B cell (primary cell): ENCODE measurements around the gene APOH. TPM values are rescaled to one million over a fixed set of nuclear protein-coding genes. Genes with fewer than 3 reads are reported as not detected.

ENCODE experiments used
- ATAC-seq: fragments of 200-7000 bp; cut with Tn5 transposase; one replicate; pipeline ENCODE4 v1.10.0; 2021; ENCODE audit warnings: low read depth, mild to moderate bottlenecking, moderate number of reproducible peaks, moderate library complexity
- CTCF ChIA-PET: fragments of 350-600 bp; sonication (Branson Sonifier 250); formaldehyde crosslinking; loops from one replicate; lab custom pipeline; 2021; ENCODE audit warnings: antibody characterized with exemption, inconsistent platforms; lab: Charles Lee
- POLR2A ChIA-PET: fragments of 350-600 bp; sonication (Branson Sonifier 250); formaldehyde crosslinking; loops from one replicate; lab custom pipeline; 2021; ENCODE audit warnings: antibody characterized with exemption; lab: Charles Lee
- DNase-seq: peaks from one replicate; pipeline ENCODE4 v3.0.0; 2013
- H2AFZ ChIP-seq: 2 replicates; pipeline ENCODE4 v1.6.1; 2012; ENCODE audit warnings: mild to moderate bottlenecking, low read depth, low read length; ENCODE audit not compliant: insufficient read depth, poor library complexity, severe bottlenecking
- H3K27ac ChIP-seq, 2 donors: 1 replicate in 1 of 2; 2 replicates in 1 of 2; pipeline ENCODE4 v1.5.1; 2012 to 2013; ENCODE audit warnings: low read length in 2 of 2, mild to moderate bottlenecking in 2 of 2, moderate library complexity in 1 of 2
- H3K27me3 ChIP-seq, 4 experiments: fragments of 200-600 bp in 1 of 4; sonication (generic) in 1 of 4; replicated peaks in 1 of 4; 1 replicate in 2 of 4; 2 replicates in 2 of 4; pipeline versions ENCODE4 v1.6.1 to v1.7.0; 2013 to 2016; ENCODE audit warnings: low read length in 3 of 4, mild to moderate bottlenecking in 2 of 4, mixed read lengths in 1 of 4, moderate library complexity in 1 of 4; ENCODE audit not compliant: insufficient read depth in 4 of 4, control insufficient read depth in 3 of 4; ENCODE audit errors: control extremely low read depth in 1 of 4
- H3K36me3 ChIP-seq, 2 experiments: replicated peaks in 1 of 2; 1 replicate in 1 of 2; 2 replicates in 1 of 2; pipeline versions ENCODE4 v1.6.1 to v1.7.1; 2013; ENCODE audit warnings: low read length in 1 of 2; ENCODE audit not compliant: insufficient read depth in 2 of 2, control insufficient read depth in 1 of 2; ENCODE audit errors: control extremely low read depth in 1 of 2, extremely low read depth in 1 of 2
- H3K4me1 ChIP-seq, 2 donors: fragments of 200-600 bp in 1 of 2; sonication (generic) in 1 of 2; 1 replicate in 1 of 2; 2 replicates in 1 of 2; pipeline versions ENCODE4 v1.5.1 to v1.6.1; 2013 to 2017; ENCODE audit warnings: low read length in 2 of 2; ENCODE audit not compliant: control insufficient read depth in 2 of 2, insufficient read depth in 2 of 2
- H3K4me2 ChIP-seq: replicated peaks from 2 replicates; pipeline ENCODE3; 2012; ENCODE audit warnings: mild to moderate bottlenecking, low read depth, low read length; ENCODE audit not compliant: poor library complexity, severe bottlenecking
- H3K4me3 ChIP-seq, 5 experiments: fragments of 200-600 bp in 1 of 5; sonication (generic) in 1 of 5; 1 replicate in 3 of 5; 2 replicates in 2 of 5; pipeline versions ENCODE4 v1.5.1 to v1.7.0; 2011 to 2016; ENCODE audit warnings: low read length in 4 of 5, mild to moderate bottlenecking in 4 of 5, low read depth in 2 of 5, control low read depth in 1 of 5, moderate library complexity in 1 of 5; ENCODE audit not compliant: insufficient read depth in 1 of 5; ENCODE audit errors: control extremely low read depth in 1 of 5, extremely low read depth in 1 of 5
- H3K79me2 ChIP-seq: fragments of 200-600 bp; sonication (generic); one replicate; pipeline ENCODE4 v1.6.0; 2016; ENCODE audit warnings: low read length; ENCODE audit not compliant: control insufficient read depth, insufficient read depth
- H3K9ac ChIP-seq: fragments of 200-600 bp; sonication (generic); 2 replicates; pipeline ENCODE4 v1.6.1; 2017; ENCODE audit warnings: mild to moderate bottlenecking, low read length, moderate library complexity
- H3K9me3 ChIP-seq, 3 donors: one replicate each; pipeline versions ENCODE4 v1.6.1 to v1.7.1; 2013; ENCODE audit warnings: low read length in 2 of 3; ENCODE audit not compliant: control insufficient read depth in 2 of 3, insufficient read depth in 1 of 3; ENCODE audit errors: control extremely low read depth in 1 of 3
- H4K20me1 ChIP-seq: 2 replicates; pipeline ENCODE4 v1.6.0; 2012; ENCODE audit warnings: mild to moderate bottlenecking, low read length; ENCODE audit not compliant: insufficient read depth, control insufficient read depth, poor library complexity, severe bottlenecking
- H3K27ac Mint-ChIP-seq: one replicate; pipeline ENCODE4 v1.8.0; 2021; ENCODE audit warnings: mixed read lengths
- H3K27me3 Mint-ChIP-seq: one replicate; pipeline ENCODE4 v1.8.0; 2021; ENCODE audit warnings: mixed read lengths
- H3K4me1 Mint-ChIP-seq: one replicate; pipeline ENCODE4 v1.8.0; 2021; ENCODE audit warnings: mixed read lengths
- H3K4me3 Mint-ChIP-seq: one replicate; pipeline ENCODE4 v1.8.0; 2021; ENCODE audit warnings: mixed read lengths
- H3K9me3 Mint-ChIP-seq: one replicate; pipeline ENCODE4 v1.8.0; 2022; ENCODE audit warnings: mixed read lengths; ENCODE audit not compliant: insufficient read depth
- CTCF ChIP-seq: fragments of 200-600 bp; IDR thresholded peaks from one replicate; pipeline ENCODE4 v1.8.0; 2022; ENCODE audit warnings: antibody characterized with exemption, mild to moderate bottlenecking
- EZH2 ChIP-seq: IDR thresholded peaks from 2 replicates; pipeline ENCODE4 v1.6.1; 2012; ENCODE audit warnings: borderline replicate concordance, low read depth, mild to moderate bottlenecking, moderate library complexity, low read length; ENCODE audit not compliant: insufficient read depth, poor library complexity, severe bottlenecking
- WGBS: methylation state at CpG from one replicate; pipeline ENCODE4 v1.1.5; 2013; ENCODE audit warnings: missing lambda C conversion rate; ENCODE audit not compliant: insufficient coverage; 5-methylcytosine and 5-hydroxymethylcytosine counted together
- intact Hi-C: fragments of 100-400 bp; cut with micrococcal nuclease; formaldehyde crosslinking; loops from one replicate; pipeline ENCODE4 v1.10.0; 2022
- polyA plus RNA-seq: library from polyadenylated mRNA; depleted of rRNA; stranded (reverse); fragments of >200 nt; gene quantifications from 2 replicates; pipeline ENCODE4 v1.2.3, GENCODE V29; 2012
- total RNA-seq, 2 donors: library from RNA; stranded (reverse); fragments of 120-200 nt in 1 of 2; gene quantifications; 1 replicate in 1 of 2; 2 replicates in 1 of 2; pipeline versions ENCODE4 v1.2.3 to v1.2.4, GENCODE V29; 2013 to 2022

Gene APOH
- total and polyA plus RNA-seq, 2 donors (not counting 1 experiment from before 2014, with no cell fraction given) = not detected

- intact Hi-C loops = no loop called here
- H3K4me2 ChIP-seq = no peak overlapping the region
- no peak overlapping the region for H3K4me3 ChIP-seq
- Mint-ChIP-seq H3K27ac (no peak overlapping the region), H3K27me3 (peaks cover 23% of the 10 kb centered on the region), H3K4me3 (no peak overlapping the region), H3K4me1 (no peaks in the 10 kb centered on the region), H3K9me3 (peaks cover 3% of the 10 kb centered on the region)
- no peaks in the 10 kb centered on the region for H3K27me3 ChIP-seq
- no peak overlapping the region for H3K27ac ChIP-seq
- H4K20me1 ChIP-seq = no peaks in the 10 kb centered on the region
- H3K9me3 ChIP-seq = peaks cover 0 to 2% (median 0%) of the 10 kb centered on the region in 3 donors
- no peak overlapping the region for H2AFZ ChIP-seq
- no peaks in the 10 kb centered on the region for H3K36me3 ChIP-seq
- ATAC-seq (no peak), DNase-seq (no peak)
- ChIA-PET CTCF (no interaction called here), POLR2A (no interaction called here)
- TF ChIP-seq CTCF (no peak), EZH2 (no peak)
- H3K4me1 ChIP-seq = no peaks in the 10 kb centered on the region
- H3K9ac ChIP-seq = no peak overlapping the region
- no peaks in the 10 kb centered on the region for H3K79me2 ChIP-seq
Measured at GRCh38 chr17:66273586-66273848, 44.3 kb upstream of the APOH start.

GRCh38 chr17:66272811-66273585, 43.8 kb upstream of the APOH start:
- H3K4me3 Mint-ChIP-seq = no peak overlapping the region
- no peak overlapping the region for H3K27ac ChIP-seq
- WGBS = no CpG with 5 or more reads among the region's 5 CpGs
- H3K36me3 ChIP-seq = no peaks in the 10 kb centered on the region
- peaks cover 3% of the 10 kb centered on the region for H3K9me3 Mint-ChIP-seq
- H3K4me1 Mint-ChIP-seq = no peaks in the 10 kb centered on the region
- H3K4me3 ChIP-seq = no peak overlapping the region
- H3K27me3 ChIP-seq = no peaks in the 10 kb centered on the region
- H4K20me1 ChIP-seq = no peaks in the 10 kb centered on the region
- no peak overlapping the region for H3K27ac Mint-ChIP-seq
- H3K9ac ChIP-seq = no peak overlapping the region
- intact Hi-C loops = no loop called here
- no peak for TF ChIP-seq EZH2
- no peak for TF ChIP-seq CTCF
- H3K27me3 Mint-ChIP-seq = peaks cover 23% of the 10 kb centered on the region
- ATAC-seq (no peak), DNase-seq (no peak)
- H3K4me2 ChIP-seq = no peak overlapping the region
- no peaks in the 10 kb centered on the region for H3K4me1 ChIP-seq
- no peaks in the 10 kb centered on the region for H3K79me2 ChIP-seq
- CTCF ChIA-PET = no interaction called here
- no peak overlapping the region for H2AFZ ChIP-seq
- H3K9me3 ChIP-seq = peaks cover 0 to 2% (median 0%) of the 10 kb centered on the region in 3 donors
- POLR2A ChIA-PET = no interaction called here
